ENCODE measurements around the gene ST3GAL3.

DNA sequence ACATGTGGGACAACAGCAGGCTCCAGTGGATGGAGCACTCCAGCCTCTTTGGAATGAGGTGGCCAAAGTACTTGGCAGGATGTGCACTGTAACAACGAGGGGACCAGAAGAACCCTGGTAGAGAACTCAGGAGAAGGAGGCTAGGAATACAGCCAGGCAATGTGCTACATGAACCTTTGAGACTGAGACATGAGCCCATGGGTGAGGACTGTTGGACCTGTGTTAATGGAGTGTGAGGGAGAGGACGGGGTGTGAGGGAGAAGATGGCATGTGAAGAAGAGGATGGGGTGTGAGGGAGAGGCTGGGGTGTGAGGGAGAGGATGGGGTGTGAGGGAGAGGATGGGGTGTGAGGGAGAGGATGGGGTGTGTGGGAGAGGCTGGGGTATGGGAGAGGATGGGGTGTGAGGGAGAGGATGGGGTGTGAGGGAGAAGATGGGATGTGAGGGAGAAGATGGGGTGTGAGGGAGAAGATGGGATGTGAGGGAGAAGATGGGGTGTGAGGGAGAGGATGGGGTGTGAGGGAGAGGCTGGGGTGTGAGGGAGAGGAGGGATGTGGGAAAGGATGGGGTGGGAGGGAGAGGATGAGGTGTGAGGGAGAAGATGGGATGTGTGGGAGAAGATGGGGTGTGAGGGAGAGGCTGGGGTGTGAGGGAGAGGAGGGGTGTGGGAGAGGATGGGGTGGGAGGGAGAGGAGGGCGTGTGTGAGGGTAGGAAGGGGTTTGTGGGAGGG, 164.0 kb downstream of the ST3GAL3 start:
- no peak for TF ChIP-seq CTCF (optimal IDR thresholded peaks at IDR 0.05 in 1 of 3, IDR thresholded peaks at IDR 0.05 in 1 of 3, conservative IDR thresholded peaks at IDR 0.05 in 1 of 3; ENCODE audit: extremely low read depth in 1 of 3, insufficient read depth in 2 of 3, low read length in 3 of 3)
- TF ChIP-seq EZH2 (IDR thresholded peaks at IDR 0.05; ENCODE audit: low read length), result no peak

Measured in keratinocyte (primary cell).